Transverse colon (tissue), 4 donors: ENCODE results near the gene REG1A. TPM values are rescaled to one million over a fixed set of nuclear protein-coding genes. Genes with fewer than 3 reads are reported as not detected.

Experiments used
- DNase-seq: peaks from one replicate; pipeline ENCODE4 v3.0.0-alpha.2; 2019
- H3K27ac ChIP-seq, 4 donors: fragments of 200-600 bp; sonication (generic); 2 replicates each; pipeline ENCODE4 v1.5.1; 2016 to 2018; ENCODE audit warnings: inconsistent platforms in 4 of 4
- H3K27me3 ChIP-seq: fragments of 200-600 bp; sonication (generic); 2 replicates; pipeline ENCODE4 v1.5.1; 2017; ENCODE audit warnings: inconsistent platforms
- H3K36me3 ChIP-seq, 4 donors: fragments of 200-600 bp; sonication (generic); 2 replicates each; pipeline ENCODE4 v1.5.1; 2017 to 2019; ENCODE audit warnings: inconsistent platforms in 4 of 4
- H3K4me1 ChIP-seq, 4 donors: fragments of 200-600 bp; sonication (generic); 2 replicates each; pipeline ENCODE4 v1.5.1; 2017 to 2020; ENCODE audit warnings: inconsistent platforms in 4 of 4
- H3K4me3 ChIP-seq, 4 donors: fragments of 200-600 bp; sonication (generic); 1 replicate in 1 of 4; 2 replicates in 3 of 4; pipeline versions ENCODE4 v1.5.1 to v1.6.1; 2017 to 2019; ENCODE audit warnings: inconsistent platforms in 4 of 4
- H3K9me3 ChIP-seq, 2 donors: fragments of 200-600 bp; sonication (generic); 2 replicates each; pipeline ENCODE4 v1.5.1; 2017 to 2019; ENCODE audit warnings: inconsistent platforms in 2 of 2
- EP300 ChIP-seq: sonication (generic); formaldehyde crosslinking; IDR thresholded peaks from one replicate; pipeline ENCODE4 v1.6.1; 2017; ENCODE audit warnings: antibody characterized with exemption, low read depth
- POLR2A ChIP-seq: fragments of 450-650 bp; IDR thresholded peaks from one replicate; pipeline ENCODE4 v1.6.1; 2016; ENCODE audit warnings: antibody characterized with exemption, mild to moderate bottlenecking, moderate library complexity
- POLR2AphosphoS5 ChIP-seq, 3 donors: sonication (generic); formaldehyde crosslinking; IDR thresholded peaks; one replicate each; pipeline ENCODE4 v1.6.1; 2016; ENCODE audit warnings: antibody characterized with exemption in 3 of 3
- WGBS, 2 donors: methylation state at CpG; one replicate each; pipeline ENCODE4 v1.1.5; 2018; ENCODE audit warnings: low coverage in 1 of 2; 5-methylcytosine and 5-hydroxymethylcytosine counted together
- in situ Hi-C, 4 donors: fragments of 200-750 bp; cut with MboI; loops; one replicate each; pipeline versions ENCODE4 v1.15.0 to v1.15.1; 2017; ENCODE audit warnings: low sequenced_read_pairs in 3 of 4, low pct_ligation_motif_present in 1 of 4, low pct_unique_long_range_greater_than_20kb in 1 of 4
- intact Hi-C: fragments of 100-400 bp; cut with DNase I; formaldehyde crosslinking; loops from one replicate; pipeline ENCODE4 v1.15.1; 2023; ENCODE audit warnings: low total_unique reads
- total RNA-seq, 4 donors: library from RNA; depleted of rRNA; stranded (reverse); fragments of >200 nt; gene quantifications; one replicate each; pipeline ENCODE4 v1.1.0, GENCODE V29; 2016
- TF ChIP-seq, protein P1 (sequence below), 5 experiments: fragments of 200-600 bp in 3 of 5; fragments of 450-650 bp in 2 of 5; sonication (generic) in 3 of 5; IDR thresholded peaks; 1 replicate in 2 of 5; 2 replicates in 3 of 5; pipeline ENCODE4 v1.5.1; 2016 to 2017; ENCODE audit warnings: antibody characterized with exemption in 5 of 5, inconsistent platforms in 3 of 5, mild to moderate bottlenecking in 2 of 5, moderate library complexity in 1 of 5

Gene REG1A, protein sequence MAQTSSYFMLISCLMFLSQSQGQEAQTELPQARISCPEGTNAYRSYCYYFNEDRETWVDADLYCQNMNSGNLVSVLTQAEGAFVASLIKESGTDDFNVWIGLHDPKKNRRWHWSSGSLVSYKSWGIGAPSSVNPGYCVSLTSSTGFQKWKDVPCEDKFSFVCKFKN
- total RNA-seq = not detected

DNA sequence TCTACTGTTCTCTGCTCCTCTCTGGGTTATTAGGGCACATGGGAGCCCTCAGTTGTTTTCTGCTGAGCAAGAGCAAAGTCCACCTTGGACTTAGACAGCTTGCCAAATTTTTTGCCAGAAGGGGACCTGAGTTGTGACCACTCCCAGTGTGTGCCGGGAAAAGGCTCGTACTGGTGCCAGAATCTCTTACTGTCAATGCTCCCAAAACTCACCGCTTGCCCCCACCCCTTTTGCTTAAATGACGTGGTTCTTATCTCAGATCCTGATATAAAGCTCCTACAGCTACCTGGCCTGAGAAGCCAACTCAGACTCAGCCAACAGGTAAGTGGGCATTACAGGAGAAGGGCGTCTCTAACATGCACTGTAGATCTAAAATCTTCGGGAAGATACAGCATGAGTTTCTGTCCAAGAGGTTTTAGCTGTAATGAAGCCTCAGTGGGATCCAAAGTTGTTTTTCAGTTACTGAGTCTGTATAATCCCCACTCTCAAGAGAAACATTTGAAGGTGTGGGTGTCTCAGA is at the start of gene REG1A:
Gene REG1A, plus strand, starts transcription at position 295 of the 520 bp plus-strand sequence. CDS start 374 bp downstream, outside the sequence.
- no peaks in the 10 kb centered on the region for H3K36me3 ChIP-seq
- TF ChIP-seq EP300 = no peak
- TF ChIP-seq POLR2AphosphoS5 (IDR thresholded peaks at IDR 0.05) = no peak
- TF ChIP-seq POLR2A = no peak
- TF ChIP-seq, protein P1, sequence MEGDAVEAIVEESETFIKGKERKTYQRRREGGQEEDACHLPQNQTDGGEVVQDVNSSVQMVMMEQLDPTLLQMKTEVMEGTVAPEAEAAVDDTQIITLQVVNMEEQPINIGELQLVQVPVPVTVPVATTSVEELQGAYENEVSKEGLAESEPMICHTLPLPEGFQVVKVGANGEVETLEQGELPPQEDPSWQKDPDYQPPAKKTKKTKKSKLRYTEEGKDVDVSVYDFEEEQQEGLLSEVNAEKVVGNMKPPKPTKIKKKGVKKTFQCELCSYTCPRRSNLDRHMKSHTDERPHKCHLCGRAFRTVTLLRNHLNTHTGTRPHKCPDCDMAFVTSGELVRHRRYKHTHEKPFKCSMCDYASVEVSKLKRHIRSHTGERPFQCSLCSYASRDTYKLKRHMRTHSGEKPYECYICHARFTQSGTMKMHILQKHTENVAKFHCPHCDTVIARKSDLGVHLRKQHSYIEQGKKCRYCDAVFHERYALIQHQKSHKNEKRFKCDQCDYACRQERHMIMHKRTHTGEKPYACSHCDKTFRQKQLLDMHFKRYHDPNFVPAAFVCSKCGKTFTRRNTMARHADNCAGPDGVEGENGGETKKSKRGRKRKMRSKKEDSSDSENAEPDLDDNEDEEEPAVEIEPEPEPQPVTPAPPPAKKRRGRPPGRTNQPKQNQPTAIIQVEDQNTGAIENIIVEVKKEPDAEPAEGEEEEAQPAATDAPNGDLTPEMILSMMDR (IDR thresholded peaks at IDR 0.05) = no peak
- no peaks in the 10 kb centered on the region for H3K9me3 ChIP-seq
- no peaks in the 10 kb centered on the region for H3K4me1 ChIP-seq
- intact Hi-C loops = no loop called here
- no peak within 1 kb of the TSS for H3K4me3 ChIP-seq
- no peak within 1 kb of the TSS for H3K27ac ChIP-seq
- DNase-seq = no peak
- H3K27me3 ChIP-seq = peaks cover 50% of the 10 kb centered on the region
- 44 to 56% methylated on average over 4 to 6 of the region's 6 CpGs for WGBS, 2 donors
- in situ Hi-C loops = no loop called here

DNA sequence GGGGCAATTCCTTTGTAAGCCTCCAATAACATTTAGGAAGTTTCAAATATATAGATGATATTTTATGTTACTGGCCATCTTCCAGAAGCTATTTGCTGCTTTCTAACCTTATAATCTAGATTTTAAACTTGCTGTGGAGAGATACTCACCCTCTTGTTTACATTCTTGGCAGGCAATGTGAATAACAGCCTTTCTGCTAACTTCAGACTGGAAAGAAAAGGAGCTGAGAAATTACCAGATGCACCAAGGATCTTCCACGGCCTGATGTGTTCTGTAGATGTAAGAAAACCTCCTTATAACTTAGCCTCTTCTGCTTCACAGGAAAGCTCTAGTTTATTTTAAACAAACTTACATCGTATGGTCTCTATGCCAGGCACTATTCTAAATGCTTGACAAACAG is 49.2 kb upstream of the REG1A start:
- Histone ChIP-seq H3K4me1 (no peaks in the 10 kb centered on the region), H3K36me3 (no peaks in the 10 kb centered on the region), H3K4me3 (no peak overlapping the region), H3K27me3 (no peaks in the 10 kb centered on the region), H3K27ac (no peak overlapping the region), H3K9me3 (no peaks in the 10 kb centered on the region)
- TF ChIP-seq, protein P1 (IDR thresholded peaks at IDR 0.05) = no peak
- TF ChIP-seq POLR2A (no peak), EP300 (no peak), POLR2AphosphoS5 (IDR thresholded peaks at IDR 0.05) (no peak)
- intact Hi-C loops (no loop called here), in situ Hi-C loops (no loop called here)
- no peak for DNase-seq
- WGBS, 2 donors = 50 to 65% methylated on average over 2 of the region's 2 CpGs

DNA sequence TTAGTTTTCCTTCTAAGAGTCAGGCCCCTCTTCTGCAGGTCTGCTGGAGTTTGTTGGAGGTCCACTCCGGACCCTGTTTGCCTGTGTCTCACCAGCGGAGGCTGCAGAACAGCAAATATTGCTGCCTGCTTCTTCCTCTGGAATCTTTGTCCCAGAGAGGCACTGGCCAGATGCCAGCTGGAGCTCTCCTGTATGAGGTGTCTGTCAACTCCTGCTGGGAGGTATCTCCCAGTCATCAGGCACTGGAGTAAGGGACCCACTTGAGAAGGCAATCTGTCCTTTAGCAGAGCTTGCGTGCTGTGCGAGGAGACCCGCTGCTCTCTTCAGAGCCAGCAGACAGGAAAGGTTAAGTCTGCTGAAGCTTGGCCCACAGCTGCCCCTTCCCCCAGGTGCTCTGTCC is 37.3 kb upstream of the REG1A start:
- Histone ChIP-seq H3K27me3 (peaks cover 46% of the 10 kb centered on the region), H3K27ac (no peak overlapping the region), H3K9me3 (no peaks in the 10 kb centered on the region), H3K36me3 (no peaks in the 10 kb centered on the region), H3K4me1 (no peaks in the 10 kb centered on the region), H3K4me3 (no peak overlapping the region)
- no peak for TF ChIP-seq EP300
- TF ChIP-seq POLR2AphosphoS5 (IDR thresholded peaks at IDR 0.05) = no peak
- TF ChIP-seq, protein P1 (IDR thresholded peaks at IDR 0.05) = no peak
- no peak for TF ChIP-seq POLR2A
- intact Hi-C loops = no loop called here
- no peak for DNase-seq
- in situ Hi-C loops = no loop called here
- 86 to 93% methylated on average over 3 of the region's 5 CpGs for WGBS, 2 donors

DNA sequence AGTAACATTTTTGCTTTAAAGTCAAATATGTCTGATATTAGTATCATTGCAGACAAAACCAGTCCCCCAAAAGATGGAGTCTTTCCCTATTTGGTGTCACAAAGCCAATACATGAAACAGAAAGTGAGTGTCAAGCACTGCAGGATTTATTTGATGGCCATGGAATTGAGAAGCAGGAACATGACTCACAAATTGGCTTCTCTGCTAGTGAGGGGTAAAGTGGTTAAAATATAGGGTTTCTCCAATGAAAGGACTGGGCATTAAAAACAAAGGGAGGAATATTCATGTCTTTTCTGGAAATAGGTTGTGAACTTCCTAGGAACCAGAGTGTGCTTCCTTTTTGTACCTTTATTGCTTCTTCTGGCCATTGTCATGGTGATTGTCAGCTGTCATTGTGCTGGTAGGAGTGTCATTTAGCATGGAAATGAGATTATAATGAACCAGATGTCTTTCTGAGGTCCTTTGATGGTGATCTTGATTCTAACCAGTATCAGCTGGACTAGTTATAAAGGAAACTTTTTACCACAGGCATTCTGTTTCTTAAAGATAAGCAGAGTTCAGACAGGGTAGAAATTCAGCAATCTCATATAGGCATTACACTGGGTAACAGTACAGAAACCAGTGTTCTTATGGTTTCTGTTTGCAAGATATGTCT is 36.6 kb upstream of the REG1A start:
- TF ChIP-seq EP300 (no peak), POLR2AphosphoS5 (IDR thresholded peaks at IDR 0.05) (no peak), POLR2A (no peak)
- TF ChIP-seq, protein P1 (IDR thresholded peaks at IDR 0.05) = no peak
- Histone ChIP-seq H3K4me1 (no peaks in the 10 kb centered on the region), H3K36me3 (no peaks in the 10 kb centered on the region), H3K9me3 (no peaks in the 10 kb centered on the region), H3K27ac (no peak overlapping the region), H3K27me3 (peaks cover 52% of the 10 kb centered on the region), H3K4me3 (no peak overlapping the region)
- in situ Hi-C loops (no loop called here), intact Hi-C loops (no loop called here)
- no peak for DNase-seq
